CD14-positive monocyte (primary cell): ENCODE results near the gene INF2. TPM values are rescaled to one million over a fixed set of nuclear protein-coding genes. Genes with fewer than 3 reads are reported as not detected.

Experiments used
- DNase-seq, 3 donors: peaks; one replicate each; pipeline ENCODE4 v3.0.0-alpha.2; 2011 to 2022
- H2AFZ ChIP-seq: 2 replicates; pipeline ENCODE4 v1.6.0; 2012; ENCODE audit warnings: mild to moderate bottlenecking, low read depth, low read length, inconsistent platforms; ENCODE audit not compliant: insufficient read depth, poor library complexity, severe bottlenecking
- H3K27ac ChIP-seq, 2 donors: 1 replicate in 1 of 2; 2 replicates in 1 of 2; pipeline ENCODE4 v1.5.1; 2012 to 2013; ENCODE audit warnings: low read length in 2 of 2, control low read depth in 1 of 2, inconsistent platforms in 1 of 2, low read depth in 1 of 2, mild to moderate bottlenecking in 1 of 2
- H3K27me3 ChIP-seq, 2 donors: one replicate each; pipeline versions ENCODE4 v1.6.0 to v1.6.1; 2011 to 2013; ENCODE audit warnings: low read length in 2 of 2; ENCODE audit not compliant: control insufficient read depth in 2 of 2, insufficient read depth in 2 of 2
- H3K36me3 ChIP-seq, 2 donors: replicated peaks in 1 of 2; 1 replicate in 1 of 2; 2 replicates in 1 of 2; pipeline versions ENCODE4 v1.5.1 to v1.6.1; 2012 to 2013; ENCODE audit warnings: low read length in 2 of 2, control low read depth in 1 of 2, inconsistent platforms in 1 of 2, mild to moderate bottlenecking in 1 of 2; ENCODE audit not compliant: insufficient read depth in 2 of 2, control insufficient read depth in 1 of 2
- H3K4me1 ChIP-seq, 2 donors: 1 replicate in 1 of 2; 2 replicates in 1 of 2; pipeline versions ENCODE4 v1.5.1 to v1.6.1; 2012 to 2013; ENCODE audit warnings: low read length in 2 of 2, control low read depth in 1 of 2, inconsistent platforms in 1 of 2, mild to moderate bottlenecking in 1 of 2, moderate library complexity in 1 of 2; ENCODE audit not compliant: insufficient read depth in 2 of 2, control insufficient read depth in 1 of 2
- H3K4me2 ChIP-seq: replicated peaks from 2 replicates; pipeline ENCODE3; 2012; ENCODE audit warnings: low read length, moderate library complexity, mild to moderate bottlenecking; ENCODE audit not compliant: poor library complexity, severe bottlenecking; ENCODE audit errors: extremely low read depth
- H3K4me3 ChIP-seq, 3 experiments: fragments of 200-600 bp in 1 of 3; sonication (generic) in 1 of 3; replicated peaks in 1 of 3; 1 replicate in 2 of 3; 2 replicates in 1 of 3; pipeline ENCODE4 v1.5.1; 2011 to 2013; ENCODE audit warnings: low read length in 3 of 3, mild to moderate bottlenecking in 3 of 3, control low read depth in 2 of 3, low read depth in 2 of 3, inconsistent platforms in 1 of 3, moderate library complexity in 1 of 3
- H3K79me2 ChIP-seq: 2 replicates; pipeline ENCODE4 v1.6.0; 2012; ENCODE audit warnings: mild to moderate bottlenecking, control low read depth, inconsistent platforms, low read length, moderate library complexity; ENCODE audit not compliant: insufficient read depth
- H3K9ac ChIP-seq: 2 replicates; pipeline ENCODE4 v1.6.0; 2017; ENCODE audit warnings: low read length, mild to moderate bottlenecking; ENCODE audit not compliant: insufficient read depth, poor library complexity, severe bottlenecking
- H3K9me3 ChIP-seq, 2 donors: replicated peaks in 1 of 2; 1 replicate in 1 of 2; 2 replicates in 1 of 2; pipeline versions ENCODE4 v1.5.1 to v1.6.1; 2012 to 2013; ENCODE audit warnings: low read length in 2 of 2, control low read depth in 1 of 2; ENCODE audit not compliant: control insufficient read depth in 1 of 2, insufficient read depth in 1 of 2
- H4K20me1 ChIP-seq: 2 replicates; pipeline ENCODE4 v1.6.0; 2012; ENCODE audit warnings: mild to moderate bottlenecking, low read length, control low read depth, moderate library complexity; ENCODE audit not compliant: insufficient read depth
- H3K27ac Mint-ChIP-seq, 7 donors: one replicate each; pipeline ENCODE4 v1.8.0; 2020; ENCODE audit warnings: mild to moderate bottlenecking in 7 of 7, mixed read lengths in 7 of 7, moderate library complexity in 6 of 7, inconsistent platforms in 2 of 7
- H3K27me3 Mint-ChIP-seq, 3 donors: one replicate each; pipeline ENCODE4 v1.8.0; 2021 to 2022; ENCODE audit warnings: low read depth in 3 of 3, mild to moderate bottlenecking in 3 of 3, mixed read lengths in 3 of 3, moderate library complexity in 3 of 3, inconsistent platforms in 1 of 3
- H3K36me3 Mint-ChIP-seq, 2 donors: one replicate each; pipeline ENCODE4 v1.8.0; 2020; ENCODE audit warnings: mixed read lengths in 2 of 2, inconsistent platforms in 1 of 2, mild to moderate bottlenecking in 1 of 2
- H3K4me1 Mint-ChIP-seq: one replicate; pipeline ENCODE4 v1.8.0; 2020; ENCODE audit warnings: mild to moderate bottlenecking, mixed read lengths
- H3K4me3 Mint-ChIP-seq, 2 donors: one replicate each; pipeline ENCODE4 v1.8.0; 2020; ENCODE audit warnings: mild to moderate bottlenecking in 2 of 2, mixed read lengths in 2 of 2, moderate library complexity in 1 of 2
- H3K9me3 Mint-ChIP-seq, 7 donors: one replicate each; pipeline ENCODE4 v1.8.0; 2020 to 2022; ENCODE audit warnings: mixed read lengths in 7 of 7, mild to moderate bottlenecking in 6 of 7, moderate library complexity in 6 of 7, inconsistent platforms in 2 of 7
- WGBS: methylation state at CpG from one replicate; pipeline ENCODE4 v1.1.5; 2013; ENCODE audit warnings: missing lambda C conversion rate; ENCODE audit not compliant: insufficient coverage; 5-methylcytosine and 5-hydroxymethylcytosine counted together
- intact Hi-C, 2 donors: fragments of 100-400 bp; cut with micrococcal nuclease; formaldehyde crosslinking; loops; one replicate each; pipeline versions ENCODE4 v1.15.0 to v1.15.1; 2023
- polyA plus RNA-seq, 3 donors: library from polyadenylated mRNA; depleted of rRNA in 1 of 3; unstranded in 2 of 3; stranded (reverse) in 1 of 3; fragments of 300-500 nt in 2 of 3; fragments of >200 nt in 1 of 3; fragmentation: Illumina TruSeq in 2 of 3; gene quantifications; 1 replicate in 2 of 3; 2 replicates in 1 of 3; pipeline ENCODE4 v1.2.3, GENCODE V29; 2012 to 2021
- TF ChIP-seq, protein P1 (sequence below): fragments of 200-600 bp; IDR thresholded peaks from one replicate; pipeline ENCODE4 v1.8.0; 2022; ENCODE audit warnings: antibody characterized with exemption, mild to moderate bottlenecking

INF2 gene
- polyA plus RNA-seq, 3 donors, result 2.9 to 23.3 (median 3.8) TPM

- Mint-ChIP-seq H3K36me3 (peaks cover 31 to 41% of the 10 kb centered on the region in 2 donors), H3K9me3 (peaks cover 0 to 8% (median 2%) of the 10 kb centered on the region in 7 donors), H3K27ac (peak overlapping the region in 5 of 7 donors; percentile 10 to 90 (median 85)), H3K27me3 (no peaks in the 10 kb centered on the region), H3K4me1 (peaks cover 11% of the 10 kb centered on the region), H3K4me3 (peak overlapping the region; percentile 83 to 90)
- DNase-seq, result no peak
- Histone ChIP-seq H3K79me2 (peaks cover 44% of the 10 kb centered on the region), H4K20me1 (peaks cover 34% of the 10 kb centered on the region), H3K27me3 (no peaks in the 10 kb centered on the region), H3K4me1 (peaks cover 19 to 24% of the 10 kb centered on the region in 2 donors), H3K27ac (peak overlapping the region in 1 of 2 donors; percentile 95), H3K4me3 (peak overlapping the region in 1 of 3 experiments; percentile 91), H3K9me3 (no peaks in the 10 kb centered on the region), H3K9ac (peak overlapping the region; percentile 99), H2AFZ (no peak overlapping the region), H3K4me2 (peak overlapping the region; percentile 87), H3K36me3 (peaks cover 25 to 46% of the 10 kb centered on the region in 2 donors)
- WGBS, result 81% methylated on average over 11 of the region's 13 CpGs
- TF ChIP-seq, protein P1, sequence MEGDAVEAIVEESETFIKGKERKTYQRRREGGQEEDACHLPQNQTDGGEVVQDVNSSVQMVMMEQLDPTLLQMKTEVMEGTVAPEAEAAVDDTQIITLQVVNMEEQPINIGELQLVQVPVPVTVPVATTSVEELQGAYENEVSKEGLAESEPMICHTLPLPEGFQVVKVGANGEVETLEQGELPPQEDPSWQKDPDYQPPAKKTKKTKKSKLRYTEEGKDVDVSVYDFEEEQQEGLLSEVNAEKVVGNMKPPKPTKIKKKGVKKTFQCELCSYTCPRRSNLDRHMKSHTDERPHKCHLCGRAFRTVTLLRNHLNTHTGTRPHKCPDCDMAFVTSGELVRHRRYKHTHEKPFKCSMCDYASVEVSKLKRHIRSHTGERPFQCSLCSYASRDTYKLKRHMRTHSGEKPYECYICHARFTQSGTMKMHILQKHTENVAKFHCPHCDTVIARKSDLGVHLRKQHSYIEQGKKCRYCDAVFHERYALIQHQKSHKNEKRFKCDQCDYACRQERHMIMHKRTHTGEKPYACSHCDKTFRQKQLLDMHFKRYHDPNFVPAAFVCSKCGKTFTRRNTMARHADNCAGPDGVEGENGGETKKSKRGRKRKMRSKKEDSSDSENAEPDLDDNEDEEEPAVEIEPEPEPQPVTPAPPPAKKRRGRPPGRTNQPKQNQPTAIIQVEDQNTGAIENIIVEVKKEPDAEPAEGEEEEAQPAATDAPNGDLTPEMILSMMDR, result no peak
- intact Hi-C loops, result loop anchor here in 1 of 2 donors (5.0 kb wide), 1 partner anchor 738 kb away; the partner anchor contains the start of gene TEDC1
Observed at GRCh38 chr14:104754213-104754851, 64.9 kb downstream of the INF2 start.

DNA sequence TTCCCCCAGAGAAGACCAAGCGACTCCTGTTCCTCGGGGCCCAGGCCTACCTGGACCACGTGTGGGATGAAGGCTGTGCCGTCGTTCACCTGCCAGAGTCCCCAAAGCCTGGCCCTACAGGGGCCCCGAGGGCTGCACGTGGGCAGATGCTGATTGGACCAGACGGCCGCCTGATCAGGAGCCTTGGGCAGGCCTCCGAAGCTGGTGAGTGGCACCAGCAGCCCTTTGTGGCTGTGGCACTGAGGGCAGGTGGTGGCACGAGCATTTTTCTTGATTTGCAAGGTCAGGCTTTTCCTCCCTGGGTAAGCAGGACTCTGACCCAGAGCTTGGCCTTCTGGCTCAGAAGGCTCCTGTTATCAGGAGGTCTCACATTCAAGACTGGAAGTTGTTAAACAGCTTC is 66.2 kb downstream of the INF2 start:
- peaks cover 0 to 5% (median under 1%) of the 10 kb centered on the region in 7 donors for H3K9me3 Mint-ChIP-seq
- intact Hi-C loops, result no loop called here
- Histone ChIP-seq H3K36me3 (peaks cover 34 to 55% of the 10 kb centered on the region in 2 donors), H3K4me1 (peaks cover 19 to 23% of the 10 kb centered on the region in 2 donors), H2AFZ (no peak overlapping the region), H4K20me1 (peaks cover 41% of the 10 kb centered on the region), H3K4me3 (no peak overlapping the region), H3K9ac (no peak overlapping the region), H3K9me3 (no peaks in the 10 kb centered on the region), H3K4me2 (no peak overlapping the region), H3K79me2 (peaks cover 44% of the 10 kb centered on the region), H3K27ac (peak overlapping the region in 1 of 2 donors; percentile 95), H3K27me3 (no peaks in the 10 kb centered on the region)
- no peak overlapping the region for H3K4me3 Mint-ChIP-seq
- peaks cover 10% of the 10 kb centered on the region for H3K4me1 Mint-ChIP-seq
- no peak overlapping the region for H3K27ac Mint-ChIP-seq
- H3K27me3 Mint-ChIP-seq, result no peaks in the 10 kb centered on the region
- TF ChIP-seq, protein P1, result no peak
- H3K36me3 Mint-ChIP-seq, result peaks cover 39 to 54% of the 10 kb centered on the region in 2 donors
- 87% methylated on average over 11 of the region's 11 CpGs for WGBS
- no peak for DNase-seq
